ENCODE results near the gene CDH13. TPM values are rescaled to one million over a fixed set of nuclear protein-coding genes. Genes with fewer than 3 reads are reported as not detected.

Gene CDH13
- total RNA-seq, 1 donor from 2014 or later: 28.9 TPM

GRCh38 chr16:83058376-83058775 is 431.6 kb downstream of the CDH13 start:
- DNase-seq: no peak

- no peak for DNase-seq
Measured at GRCh38 chr16:83059237-83059636, 432.5 kb downstream of the CDH13 start.

DNA sequence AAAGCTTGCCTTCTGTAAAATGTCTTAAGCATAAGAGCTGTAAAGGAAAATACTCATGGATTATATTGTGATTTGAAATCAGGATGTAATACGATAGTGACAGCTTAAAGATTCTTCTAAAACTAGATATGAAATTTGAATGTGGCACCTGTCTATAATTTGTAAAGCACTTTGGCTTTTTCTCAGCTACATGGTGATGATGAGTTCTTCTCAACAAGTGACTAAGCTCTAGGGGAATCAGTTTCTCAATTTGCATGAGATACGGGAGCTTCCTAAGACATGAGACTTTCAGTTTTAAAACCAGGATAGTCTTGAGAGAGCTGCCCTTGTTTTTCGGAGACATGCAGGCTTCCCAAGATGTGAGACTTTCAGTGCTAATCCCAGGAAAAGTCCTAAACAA is 439.2 kb downstream of the CDH13 start:
- no peak for DNase-seq

GRCh38 chr16:83066881-83067280 is 440.1 kb downstream of the CDH13 start:
- DNase-seq: no peak

GRCh38 chr16:83068686-83069085 is 441.9 kb downstream of the CDH13 start:
- DNase-seq: no peak

- no peak for DNase-seq
Measured at GRCh38 chr16:83070416-83071209, 443.8 kb downstream of the CDH13 start.

DNA sequence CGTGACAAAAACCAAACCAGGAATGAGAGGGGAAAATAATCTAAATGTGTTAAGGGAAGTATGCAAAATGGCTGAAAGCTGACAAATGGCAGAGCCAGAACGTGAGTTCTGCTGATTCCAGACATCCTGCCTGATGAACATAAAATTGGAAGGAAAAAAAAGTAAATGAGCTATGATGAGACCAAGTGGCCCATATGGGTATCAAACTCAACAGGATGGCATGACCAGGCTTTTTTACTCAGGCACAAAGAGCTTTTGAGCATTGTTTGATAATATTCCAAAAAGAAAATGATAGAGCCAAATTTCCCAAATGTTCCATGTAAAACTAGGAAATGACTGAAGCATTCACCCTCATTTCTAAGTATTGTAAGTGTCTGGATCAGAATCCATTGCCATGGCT is 449.2 kb downstream of the CDH13 start:
- DNase-seq: no peak

DNA sequence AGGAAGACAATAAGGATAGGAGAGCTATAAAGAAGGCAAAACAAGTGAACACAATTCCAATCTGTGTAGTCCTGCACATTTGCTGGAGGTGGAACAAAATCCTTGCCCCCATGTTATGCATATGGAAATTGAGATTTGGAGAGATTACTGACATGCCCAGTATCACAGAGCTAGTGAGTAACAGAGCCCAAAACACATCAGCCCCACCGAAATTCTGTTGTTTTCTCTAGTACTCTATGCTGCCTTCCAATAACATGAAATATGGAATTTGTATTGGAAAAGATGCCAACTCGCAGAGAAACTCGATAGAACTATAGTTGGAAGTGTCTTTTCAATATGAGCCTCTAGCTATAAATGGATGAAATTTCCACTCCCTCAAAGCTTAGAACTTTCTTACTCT is 456.6 kb downstream of the CDH13 start:
- DNase-seq: no peak

GRCh38 chr16:83085660-83086059 is 458.9 kb downstream of the CDH13 start:
- DNase-seq: no peak

DNA sequence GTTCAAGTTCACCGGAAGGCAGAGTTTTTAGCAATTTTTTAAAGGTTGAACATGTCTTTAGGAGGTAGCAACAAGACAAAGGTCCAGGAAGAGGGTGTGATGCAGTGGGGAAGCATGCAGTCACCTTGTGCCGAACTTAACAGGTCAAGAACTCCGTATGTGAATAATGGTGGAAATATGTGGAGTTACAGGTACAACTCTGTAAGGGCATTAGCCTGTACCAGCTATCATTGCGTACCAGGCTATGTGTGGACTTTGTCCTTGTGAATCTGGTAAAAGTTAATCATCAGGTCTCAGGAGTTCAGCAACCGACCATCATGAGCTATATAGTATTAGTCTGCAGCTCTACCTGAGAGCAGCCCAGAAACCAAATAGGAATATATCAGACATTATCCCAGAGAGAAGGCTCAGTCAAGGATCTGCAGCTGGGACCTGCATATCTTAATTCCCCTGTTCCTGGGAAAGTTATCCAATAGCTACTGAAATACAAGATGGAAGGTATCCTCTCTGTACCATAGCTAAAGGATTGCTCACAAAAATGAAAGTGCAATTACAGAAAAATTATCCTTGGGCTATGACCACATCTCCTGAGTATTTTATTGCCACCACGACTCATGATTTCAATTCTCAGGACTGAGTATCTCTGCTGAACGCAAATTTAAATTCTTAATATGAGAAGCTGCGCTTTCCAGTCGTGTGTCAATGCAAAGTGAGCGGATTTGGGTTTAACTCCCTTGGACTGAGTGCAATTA is 469.3 kb downstream of the CDH13 start:
- no peak for DNase-seq

DNA sequence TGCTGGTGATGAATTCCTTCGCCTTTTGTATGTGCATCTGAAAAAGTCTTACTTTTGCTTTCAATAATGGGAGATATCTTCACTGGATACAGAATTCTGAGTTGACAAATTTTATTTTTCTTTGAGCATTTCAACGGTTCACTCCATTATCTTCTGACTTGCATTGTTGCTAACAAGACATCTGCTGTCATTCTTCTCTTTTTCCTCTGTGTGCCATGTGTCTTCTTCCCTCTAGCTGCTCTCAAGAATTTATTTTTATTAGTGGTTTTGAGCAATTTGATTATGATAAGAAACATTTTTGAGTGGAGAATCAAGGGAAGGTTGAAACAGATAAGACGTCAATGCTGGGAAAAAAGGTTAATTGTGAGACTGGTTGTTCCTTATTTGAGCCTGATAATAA is 471.8 kb downstream of the CDH13 start:
- DNase-seq: no peak

- DNase-seq: no peak
Measured at GRCh38 chr16:83100679-83101078, 473.9 kb downstream of the CDH13 start.

DNA sequence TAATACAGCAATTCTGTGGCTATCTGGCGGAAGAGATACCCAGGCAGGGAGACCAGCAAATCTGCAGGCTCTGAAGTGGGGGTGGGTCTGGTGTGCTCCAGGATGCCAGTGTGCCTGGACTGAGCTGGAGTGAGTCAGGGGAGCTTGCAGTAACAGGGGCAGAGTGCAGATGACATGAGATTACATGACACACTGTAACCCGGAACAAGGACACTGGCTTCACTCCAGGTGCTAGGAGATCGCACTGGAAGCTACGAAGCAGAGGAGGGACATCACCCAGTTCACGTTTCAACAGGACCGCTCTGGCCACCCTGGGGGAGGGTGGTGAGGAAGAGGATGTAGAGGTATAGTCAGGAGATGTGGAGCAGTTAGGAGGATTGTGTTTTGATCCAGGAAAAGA is 475.6 kb downstream of the CDH13 start:
- DNase-seq: no peak

DNA sequence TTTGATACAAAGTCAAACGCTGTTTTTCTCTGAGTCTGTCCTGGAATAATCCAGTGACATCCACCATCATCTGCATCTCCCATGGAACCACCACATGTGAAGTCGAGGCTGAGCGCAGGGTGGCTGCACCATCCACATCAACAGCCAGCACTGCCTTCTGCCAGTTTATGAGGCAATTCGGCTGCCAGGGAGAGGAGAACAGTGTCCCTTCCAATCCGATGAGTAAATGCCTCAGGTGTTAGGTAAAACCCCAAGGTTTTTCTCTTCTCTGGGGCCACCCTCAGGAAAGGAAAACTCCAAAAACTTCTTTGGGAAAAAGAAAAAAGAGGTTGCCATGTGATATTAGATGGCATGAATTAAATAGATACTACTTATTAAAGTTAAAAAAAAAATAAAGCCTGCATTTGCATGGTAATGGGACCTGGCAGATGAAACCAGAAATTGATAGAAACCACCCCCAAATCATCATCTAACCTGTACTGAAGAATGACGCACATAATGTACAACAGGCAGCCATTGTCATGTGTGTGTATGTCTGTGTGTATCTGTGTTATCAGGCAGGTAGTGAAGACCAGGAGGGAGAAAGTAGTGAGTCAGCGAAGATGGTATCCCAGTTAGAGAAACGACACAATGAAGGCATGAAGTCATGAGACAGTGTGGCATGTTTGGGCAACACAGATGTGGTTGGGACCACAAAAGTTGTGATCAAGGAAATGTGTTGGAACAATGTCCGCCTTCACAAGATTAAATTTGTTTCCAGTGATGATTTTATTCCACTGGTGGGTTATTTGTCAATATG is 478.7 kb downstream of the CDH13 start:
- DNase-seq: no peak

DNA sequence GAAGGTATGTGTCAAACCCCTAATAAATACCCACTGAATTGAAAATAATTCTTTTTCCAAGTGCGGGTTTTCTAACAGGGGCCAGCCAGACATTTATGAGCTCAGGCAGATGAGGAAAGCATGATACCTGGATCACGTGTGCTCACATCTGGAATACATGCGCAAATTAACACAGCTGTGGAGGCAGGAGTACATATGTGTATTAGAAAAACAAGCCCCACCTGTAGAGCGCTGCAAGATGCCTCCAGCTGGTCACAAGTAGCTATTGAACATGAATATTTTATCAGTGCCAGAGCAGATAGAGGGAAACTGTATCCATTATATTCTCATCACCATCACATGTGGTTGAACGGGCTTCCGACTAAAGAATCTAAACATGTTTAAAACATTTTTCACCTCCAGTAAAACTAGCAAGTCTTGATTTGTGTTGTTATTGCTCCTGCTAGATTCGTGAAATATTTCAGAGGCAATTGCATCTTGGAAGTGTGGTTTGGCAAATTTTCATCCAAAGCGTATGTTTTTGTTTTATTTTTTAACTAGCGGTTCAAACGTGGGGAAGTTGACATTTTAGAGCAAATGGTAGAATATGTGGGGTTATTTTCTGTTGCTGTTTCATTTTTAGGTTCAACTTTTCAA is 482.8 kb downstream of the CDH13 start:
- no peak for DNase-seq

GRCh38 chr16:83110269-83110668 is 483.5 kb downstream of the CDH13 start:
- DNase-seq: no peak

- no peak for DNase-seq
Measured at GRCh38 chr16:83113317-83113716, 486.5 kb downstream of the CDH13 start.

DNA sequence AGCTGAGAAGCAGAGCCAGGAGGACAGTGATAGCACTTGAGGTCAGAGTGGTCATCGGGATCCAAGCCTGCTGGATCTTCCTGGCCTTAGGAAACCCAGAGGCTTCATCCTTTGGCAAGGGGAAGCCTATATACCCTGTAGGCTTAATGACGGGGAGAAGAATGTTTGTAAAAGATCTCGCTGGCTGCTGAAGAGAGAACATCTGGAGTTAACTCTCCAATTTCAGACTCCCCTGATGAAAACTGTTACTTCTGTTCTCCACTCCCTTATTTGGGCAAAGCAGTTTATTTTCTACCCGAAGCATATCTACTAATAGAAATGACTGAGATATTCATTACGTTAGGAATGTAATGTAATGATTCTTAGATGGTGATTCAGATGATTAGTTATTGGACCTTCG is 487.0 kb downstream of the CDH13 start:
- DNase-seq: peak; percentile 3

DNA sequence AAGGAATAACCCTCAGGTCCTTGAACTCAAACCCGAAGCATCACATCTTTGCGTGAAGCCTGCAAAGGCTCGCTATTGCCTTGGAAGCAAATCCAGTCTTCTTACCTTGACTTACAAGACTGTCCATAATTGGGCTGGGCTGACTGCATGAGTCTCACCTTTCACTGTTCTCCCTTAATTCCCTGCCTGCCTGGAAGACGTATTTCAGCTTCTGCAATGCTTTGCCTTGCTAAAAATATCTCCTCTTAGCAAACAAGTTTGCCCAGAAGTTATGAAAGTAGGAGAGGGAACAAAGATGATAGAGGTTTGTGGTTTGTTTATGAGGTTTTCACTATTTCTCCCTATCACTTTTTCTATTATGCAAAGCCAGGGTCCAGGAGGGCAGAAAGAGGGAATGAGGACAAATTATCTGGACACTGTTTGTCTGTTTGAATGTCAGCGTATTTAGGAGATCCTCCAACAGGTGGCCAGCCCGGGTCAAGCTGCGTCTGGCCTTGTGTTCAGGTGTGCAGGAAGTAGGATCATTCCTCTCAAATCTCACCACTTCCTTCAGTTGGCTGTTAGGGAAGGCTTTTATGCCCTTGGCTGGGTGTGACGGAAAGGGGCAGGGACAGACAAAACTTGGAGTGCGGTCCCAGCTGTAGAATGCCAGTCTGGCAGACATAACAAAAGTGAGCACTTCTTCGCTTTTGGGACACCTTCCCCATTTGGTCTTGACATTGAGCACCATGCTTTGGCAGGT is 488.9 kb downstream of the CDH13 start:
- DNase-seq: no peak

- no peak for DNase-seq
Measured at GRCh38 chr16:83116274-83116892, 489.6 kb downstream of the CDH13 start.

DNA sequence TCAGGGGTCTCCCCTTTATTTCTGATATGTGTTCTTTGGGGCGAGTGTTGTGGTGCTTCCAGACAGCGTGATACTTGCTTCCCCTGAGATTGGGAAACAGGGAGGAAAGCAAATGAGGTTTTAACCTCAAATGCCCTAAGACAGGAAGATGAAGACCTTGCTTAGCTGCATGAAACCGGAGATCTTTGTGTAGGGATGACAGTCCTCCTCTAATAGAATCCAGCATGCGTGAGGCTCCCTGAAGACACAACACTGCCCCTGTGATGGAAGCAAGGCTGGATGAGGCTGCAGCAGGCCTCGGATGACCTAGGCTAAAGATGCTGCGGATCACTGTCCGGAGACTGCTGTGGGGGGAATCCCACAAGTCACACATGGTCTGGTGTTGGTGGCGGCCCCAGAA is 491.0 kb downstream of the CDH13 start:
- DNase-seq: no peak

Data from skin of body (tissue), 2 donors.